Measurements from ENCODE around the gene DPH2.

- TF ChIP-seq CTCF (IDR thresholded peaks at IDR 0.05) (no peak), EP300 (IDR thresholded peaks at IDR 0.05; ENCODE audit: low read depth) (no peak), POLR2AphosphoS5 (IDR thresholded peaks at IDR 0.05) (no peak), POLR2A (IDR thresholded peaks at IDR 0.05) (no peak)
These were observed 4.2 kb downstream of the DPH2 start for GRCh38 chr1:43973981-43974442.

Measured in transverse colon (tissue), 4 donors.